HEK293 (cell line): ENCODE results near the gene GALNT9.
A peak's percentile ranks its signal among the peaks of the same experiment; 100 is the strongest.

Source experiments
- CTCF ChIA-PET: fragments of 350-600 bp; formaldehyde crosslinking; extraction: SDS; loops from one replicate; lab custom pipeline; 2021; ENCODE audit warnings: antibody characterized with exemption; lab: Yijun Ruan, JAX
- POLR2A ChIA-PET: fragments of 300-600 bp; formaldehyde crosslinking; extraction: SDS; loops from one replicate; lab custom pipeline; 2020; ENCODE audit warnings: antibody characterized with exemption, inconsistent platforms; lab: Yijun Ruan, JAX
- H3K27ac ChIP-seq: fragments of 200-500 bp; sonication (Bioruptor generic); 2 replicates; pipeline ENCODE4 v1.5.1; 2014; ENCODE audit warnings: low read depth, low read length, control low read depth, inconsistent platforms; ENCODE audit errors: extremely low read depth
- H3K36me3 ChIP-seq, 2 experiments: fragments of 200-500 bp in 1 of 2; sonication (Bioruptor generic) in 1 of 2; 1 replicate in 1 of 2; 2 replicates in 1 of 2; pipeline ENCODE4 v1.5.1; 2014 to 2017; ENCODE audit warnings: inconsistent platforms in 2 of 2, low read length in 2 of 2; ENCODE audit not compliant: control insufficient read depth in 2 of 2, insufficient read depth in 1 of 2
- H3K4me1 ChIP-seq: fragments of 200-500 bp; sonication (Bioruptor generic); 2 replicates; pipeline ENCODE4 v1.5.1; 2014; ENCODE audit warnings: mild to moderate bottlenecking, low read length, inconsistent platforms; ENCODE audit not compliant: control insufficient read depth, insufficient read depth
- H3K4me3 ChIP-seq: 2 replicates; pipeline ENCODE4 v1.5.1; 2011; ENCODE audit warnings: low read depth, mild to moderate bottlenecking, control low read depth, low read length, moderate library complexity
- H3K9me3 ChIP-seq: fragments of 200-500 bp; sonication (Bioruptor generic); 2 replicates; pipeline ENCODE4 v1.5.1; 2014; ENCODE audit warnings: low read depth, low read length, inconsistent platforms; ENCODE audit not compliant: control insufficient read depth, insufficient read depth
- GFI1B ChIP-seq: fragments of 450-650 bp; formaldehyde crosslinking; IDR thresholded peaks from 2 replicates; pipeline ENCODE4 v1.5.1; 2016; ENCODE audit warnings: missing biosample characterization, missing genetic modification characterization
- KLF1 ChIP-seq: fragments of 450-650 bp; formaldehyde crosslinking; IDR thresholded peaks from 2 replicates; pipeline ENCODE4 v1.5.1; 2016; ENCODE audit warnings: missing biosample characterization, missing genetic modification characterization
- KLF17 ChIP-seq: fragments of 450-650 bp; formaldehyde crosslinking; IDR thresholded peaks from 2 replicates; pipeline ENCODE4 v1.5.1; 2016; ENCODE audit warnings: missing biosample characterization, missing genetic modification characterization
- OSR2 ChIP-seq: fragments of 450-650 bp; formaldehyde crosslinking; IDR thresholded peaks from 2 replicates; pipeline ENCODE4 v1.5.1; 2016; ENCODE audit warnings: missing biosample characterization, missing genetic modification characterization
- PATZ1 ChIP-seq: fragments of 450-650 bp; formaldehyde crosslinking; IDR thresholded peaks from 2 replicates; pipeline ENCODE4 v1.5.1; 2016; ENCODE audit warnings: missing biosample characterization, missing genetic modification characterization
- PRDM6 ChIP-seq: fragments of 450-650 bp; formaldehyde crosslinking; IDR thresholded peaks from 2 replicates; pipeline ENCODE4 v1.5.1; 2017; ENCODE audit warnings: missing biosample characterization, missing genetic modification characterization
- YY1 ChIP-seq: fragments of 450-650 bp; formaldehyde crosslinking; IDR thresholded peaks from 2 replicates; pipeline ENCODE4 v1.5.1; 2018; ENCODE audit warnings: missing biosample characterization, missing genetic modification characterization
- ZBTB6 ChIP-seq: fragments of 450-650 bp; formaldehyde crosslinking; IDR thresholded peaks from 2 replicates; pipeline ENCODE4 v1.5.1; 2017; ENCODE audit warnings: missing biosample characterization, missing genetic modification characterization
- ZFP41 ChIP-seq: fragments of 450-650 bp; formaldehyde crosslinking; IDR thresholded peaks from 2 replicates; pipeline ENCODE4 v1.5.1; 2016; ENCODE audit warnings: missing biosample characterization, missing genetic modification characterization, borderline replicate concordance
- ZNF112 ChIP-seq: fragments of 450-650 bp; formaldehyde crosslinking; IDR thresholded peaks from 2 replicates; pipeline ENCODE4 v1.5.0; 2017; ENCODE audit warnings: missing biosample characterization, missing genetic modification characterization
- ZNF132 ChIP-seq: fragments of 450-650 bp; formaldehyde crosslinking; IDR thresholded peaks from 2 replicates; pipeline ENCODE4 v1.5.1; 2017; ENCODE audit warnings: missing biosample characterization, missing genetic modification characterization, borderline replicate concordance
- ZNF280C ChIP-seq: fragments of 450-650 bp; formaldehyde crosslinking; IDR thresholded peaks from 2 replicates; pipeline ENCODE4 v1.5.1; 2016; ENCODE audit warnings: missing biosample characterization, missing genetic modification characterization
- ZNF354C ChIP-seq: fragments of 450-650 bp; formaldehyde crosslinking; IDR thresholded peaks from 2 replicates; pipeline ENCODE4 v1.5.1; 2016; ENCODE audit warnings: missing biosample characterization, missing genetic modification characterization, low read depth, borderline replicate concordance
- ZNF394 ChIP-seq: fragments of 450-650 bp; formaldehyde crosslinking; IDR thresholded peaks from 2 replicates; pipeline ENCODE4 v1.5.1; 2016; ENCODE audit warnings: missing biosample characterization, missing genetic modification characterization, mild to moderate bottlenecking, moderate library complexity, borderline replicate concordance
- ZNF426 ChIP-seq: fragments of 450-650 bp; formaldehyde crosslinking; IDR thresholded peaks from 2 replicates; pipeline ENCODE4 v1.5.1; 2017; ENCODE audit warnings: missing biosample characterization, missing genetic modification characterization, mild to moderate bottlenecking, inconsistent platforms, moderate library complexity
- ZNF530 ChIP-seq: fragments of 450-650 bp; formaldehyde crosslinking; IDR thresholded peaks from 2 replicates; pipeline ENCODE4 v1.5.1; 2016; ENCODE audit warnings: low read depth, missing biosample characterization, missing genetic modification characterization
- ZNF621 ChIP-seq: fragments of 450-650 bp; formaldehyde crosslinking; IDR thresholded peaks from 2 replicates; pipeline ENCODE4 v1.5.1; 2017; ENCODE audit warnings: missing biosample characterization, missing genetic modification characterization
- ZNF639 ChIP-seq: fragments of 450-650 bp; formaldehyde crosslinking; IDR thresholded peaks from 2 replicates; pipeline ENCODE4 v1.5.1; 2016; ENCODE audit warnings: missing biosample characterization, missing genetic modification characterization
- ZNF658 ChIP-seq: fragments of 450-650 bp; formaldehyde crosslinking; IDR thresholded peaks from 2 replicates; pipeline ENCODE4; 2016; ENCODE audit warnings: missing biosample characterization, missing genetic modification characterization
- ZNF791 ChIP-seq: fragments of 450-650 bp; formaldehyde crosslinking; IDR thresholded peaks from 2 replicates; pipeline ENCODE4 v1.5.1; 2016; ENCODE audit warnings: missing biosample characterization, missing genetic modification characterization
- ZSCAN4 ChIP-seq: fragments of 450-650 bp; formaldehyde crosslinking; IDR thresholded peaks from 2 replicates; pipeline ENCODE4 v1.5.1; 2017; ENCODE audit warnings: missing biosample characterization, missing genetic modification characterization

Gene GALNT9

GRCh38 chr12:132336451-132337413 is 7.3 kb upstream of the GALNT9 start:
- ChIA-PET POLR2A (no interaction called here), CTCF (interaction anchor here (1.2 kb wide), 1 partner anchor 278 kb away, joined by 3 read pairs; no protein-coding TSS in a partner anchor)
- Histone ChIP-seq H3K9me3 (no peaks in the 10 kb centered on the region), H3K36me3 (no peaks in the 10 kb centered on the region), H3K4me1 (no peaks in the 10 kb centered on the region), H3K4me3 (no peak overlapping the region), H3K27ac (no peak overlapping the region)
- TF ChIP-seq ZNF394 (tag by site-specific recombination) (no peak), ZNF112 (tag by site-specific recombination) (no peak), ZNF530 (tag by site-specific recombination) (no peak), ZNF621 (tag by site-specific recombination) (no peak), ZNF132 (tag by site-specific recombination) (no peak), ZNF639 (tag by site-specific recombination) (no peak), ZNF791 (tag by site-specific recombination) (no peak), ZNF426 (tag by site-specific recombination) (no peak), ZFP41 (no peak), PRDM6 (tag by site-specific recombination) (no peak), OSR2 (no peak), GFI1B (no peak), YY1 (tag by site-specific recombination) (no peak), KLF1 (no peak)

GRCh38 chr12:132335179-132335756 is 5.9 kb upstream of the GALNT9 start:
- H3K4me1 ChIP-seq, result no peaks in the 10 kb centered on the region
- no peak overlapping the region for H3K4me3 ChIP-seq
- H3K36me3 ChIP-seq, result no peaks in the 10 kb centered on the region
- CTCF ChIA-PET, result no interaction called here
- no peak overlapping the region for H3K27ac ChIP-seq
- H3K9me3 ChIP-seq, result no peaks in the 10 kb centered on the region
- POLR2A ChIA-PET, result no interaction called here
- TF ChIP-seq ZNF280C (tag by site-specific recombination) (no peak), ZNF354C (tag by site-specific recombination) (no peak), ZSCAN4 (tag by site-specific recombination) (peak; percentile 93), ZNF658 (0 out of 2 replicates have a peak, but pooled peaks have one; percentile 8), PATZ1 (tag by site-specific recombination) (no peak), ZNF394 (tag by site-specific recombination) (no peak), KLF17 (no peak), ZBTB6 (no peak)
